ENCODE results near the gene AGPAT3.
"Not testable (repeated sequence)": the region's sequence is repeated elsewhere in the genome, so short reads cannot be mapped to it uniquely, and the experiment has no call there.

Gene AGPAT3

GRCh38 chr21:43835861-43836260, 29.2 kb upstream of the AGPAT3 start:
- TF ChIP-seq ZFX (IDR thresholded peaks at IDR 0.05; ENCODE audit: borderline replicate concordance) (no peak), CTCF (IDR thresholded peaks at IDR 0.05) (no peak)
- no peak overlapping the region for H3K27ac ChIP-seq

DNA sequence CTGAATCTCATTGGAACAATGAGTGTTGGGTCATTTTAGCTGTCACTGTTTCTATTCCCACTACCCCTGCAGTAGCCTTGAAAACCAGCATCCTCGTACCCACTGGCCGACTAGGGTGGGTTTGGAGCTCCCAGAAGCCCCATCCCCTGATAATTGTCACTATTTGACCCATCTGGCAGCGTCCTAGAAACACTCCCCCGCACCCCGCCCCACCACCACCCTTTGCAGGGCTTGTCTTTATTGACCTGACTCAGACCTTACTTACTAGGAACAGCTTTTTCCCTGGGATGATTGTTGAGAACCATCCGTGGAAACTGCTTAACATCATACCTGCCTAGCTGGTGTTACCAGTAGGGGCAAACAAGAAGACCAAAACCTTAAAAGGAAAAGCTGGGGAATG, 28.4 kb upstream of the AGPAT3 start:
- TF ChIP-seq ZFX (IDR thresholded peaks at IDR 0.05; ENCODE audit: borderline replicate concordance): no peak
- TF ChIP-seq CTCF (IDR thresholded peaks at IDR 0.05): no peak
- no peak overlapping the region for H3K27ac ChIP-seq

GRCh38 chr21:43840259-43840658, 24.8 kb upstream of the AGPAT3 start:
- no peak overlapping the region for H3K27ac ChIP-seq
- no peak for TF ChIP-seq CTCF (IDR thresholded peaks at IDR 0.05)
- no peak for TF ChIP-seq ZFX (IDR thresholded peaks at IDR 0.05; ENCODE audit: borderline replicate concordance)

DNA sequence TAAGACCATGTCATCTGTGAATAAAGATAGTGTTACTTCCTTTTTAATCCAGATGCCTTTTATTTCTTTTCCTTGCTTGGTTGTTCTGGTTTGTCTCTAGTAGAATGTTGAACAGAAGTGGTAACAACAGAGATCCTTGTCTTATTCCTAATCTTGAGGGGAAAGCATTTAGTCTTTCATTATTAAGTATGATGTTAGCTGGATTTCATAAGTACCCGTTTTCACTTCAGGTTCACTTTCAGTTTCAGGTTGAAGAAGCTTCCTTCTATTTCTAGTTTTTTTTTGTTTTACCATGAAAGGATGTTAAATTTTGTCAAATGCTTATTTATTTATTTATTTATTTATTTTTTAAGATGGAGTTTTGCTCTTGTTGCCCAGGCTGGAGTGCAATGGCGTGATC, 22.3 kb upstream of the AGPAT3 start:
- TF ChIP-seq ZFX (IDR thresholded peaks at IDR 0.05; ENCODE audit: borderline replicate concordance) (no peak), CTCF (IDR thresholded peaks at IDR 0.05) (no peak)

GRCh38 chr21:43844906-43845305, 20.1 kb upstream of the AGPAT3 start:
- not testable (repeated sequence) for H3K27ac ChIP-seq

More for the DNA sequence above, 22.3 kb upstream of the AGPAT3 start:
- no peak overlapping the region for H3K27ac ChIP-seq

DNA sequence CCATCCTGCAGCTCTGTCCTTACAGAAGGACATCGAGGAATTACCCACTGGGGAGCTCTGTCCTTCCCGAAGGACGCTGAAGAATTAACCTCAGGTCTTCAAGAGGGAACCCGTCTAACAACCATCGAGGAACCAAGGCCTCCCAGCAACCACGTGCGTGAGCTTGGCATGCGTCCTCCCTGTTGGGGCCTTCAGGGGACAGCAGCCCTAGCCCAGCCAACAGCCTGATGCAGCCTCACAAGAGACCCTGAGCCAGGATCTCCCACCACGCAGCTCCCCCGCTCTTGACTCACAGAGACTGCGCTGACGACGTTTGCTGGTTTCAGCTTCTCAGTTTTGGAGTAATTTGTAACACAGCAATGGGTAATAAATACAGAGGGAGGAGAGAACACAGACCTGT, 19.6 kb upstream of the AGPAT3 start:
- TF ChIP-seq ZFX (IDR thresholded peaks at IDR 0.05; ENCODE audit: borderline replicate concordance): no peak
- TF ChIP-seq CTCF (IDR thresholded peaks at IDR 0.05): no peak
- no peak overlapping the region for H3K27ac ChIP-seq

- no peak overlapping the region for H3K27ac ChIP-seq
- no peak for TF ChIP-seq ZFX (IDR thresholded peaks at IDR 0.05; ENCODE audit: borderline replicate concordance)
- TF ChIP-seq CTCF (IDR thresholded peaks at IDR 0.05): no peak
Measured at GRCh38 chr21:43846430-43846829, 18.6 kb upstream of the AGPAT3 start.

GRCh38 chr21:43847301-43847700, 17.7 kb upstream of the AGPAT3 start:
- TF ChIP-seq CTCF (IDR thresholded peaks at IDR 0.05) (no peak), ZFX (IDR thresholded peaks at IDR 0.05; ENCODE audit: borderline replicate concordance) (no peak)
- no peak overlapping the region for H3K27ac ChIP-seq
